ENCODE data around the gene MMRN2. TPM values are rescaled to one million over a fixed set of nuclear protein-coding genes. Genes with fewer than 3 reads are reported as not detected.

Gene MMRN2
- total RNA-seq, 4 donors from 2014 or later: 23.1 to 77.6 (median 40.7) TPM

DNA sequence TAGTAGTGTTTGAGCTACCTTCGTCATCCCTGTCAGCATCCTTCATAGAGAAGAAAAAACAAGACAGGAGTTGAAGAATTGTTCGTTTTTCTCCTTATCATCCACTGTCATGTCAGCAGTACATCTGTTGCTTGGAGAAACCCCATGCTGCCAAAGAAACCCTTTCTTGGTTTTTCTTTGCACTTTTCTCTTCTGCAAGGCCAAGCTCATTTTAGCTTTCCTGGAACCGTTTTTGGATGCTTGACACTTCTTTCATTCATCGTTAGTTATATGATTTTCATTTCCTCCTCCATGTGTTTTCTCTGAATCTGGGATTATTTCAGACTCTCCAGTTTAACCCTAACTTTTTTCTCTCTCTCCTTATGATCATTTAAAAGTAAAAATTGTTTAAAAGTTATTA, 58.9 kb downstream of the MMRN2 start:
- Histone ChIP-seq H3K4me1 (peaks cover 3% of the 10 kb centered on the region), H3K4me3 (no peak overlapping the region), H3K27me3 (no peaks in the 10 kb centered on the region), H3K9me3 (no peaks in the 10 kb centered on the region), H3K36me3 (peaks cover 22% of the 10 kb centered on the region), H3K27ac (no peak overlapping the region)
- TF ChIP-seq, protein P1, sequence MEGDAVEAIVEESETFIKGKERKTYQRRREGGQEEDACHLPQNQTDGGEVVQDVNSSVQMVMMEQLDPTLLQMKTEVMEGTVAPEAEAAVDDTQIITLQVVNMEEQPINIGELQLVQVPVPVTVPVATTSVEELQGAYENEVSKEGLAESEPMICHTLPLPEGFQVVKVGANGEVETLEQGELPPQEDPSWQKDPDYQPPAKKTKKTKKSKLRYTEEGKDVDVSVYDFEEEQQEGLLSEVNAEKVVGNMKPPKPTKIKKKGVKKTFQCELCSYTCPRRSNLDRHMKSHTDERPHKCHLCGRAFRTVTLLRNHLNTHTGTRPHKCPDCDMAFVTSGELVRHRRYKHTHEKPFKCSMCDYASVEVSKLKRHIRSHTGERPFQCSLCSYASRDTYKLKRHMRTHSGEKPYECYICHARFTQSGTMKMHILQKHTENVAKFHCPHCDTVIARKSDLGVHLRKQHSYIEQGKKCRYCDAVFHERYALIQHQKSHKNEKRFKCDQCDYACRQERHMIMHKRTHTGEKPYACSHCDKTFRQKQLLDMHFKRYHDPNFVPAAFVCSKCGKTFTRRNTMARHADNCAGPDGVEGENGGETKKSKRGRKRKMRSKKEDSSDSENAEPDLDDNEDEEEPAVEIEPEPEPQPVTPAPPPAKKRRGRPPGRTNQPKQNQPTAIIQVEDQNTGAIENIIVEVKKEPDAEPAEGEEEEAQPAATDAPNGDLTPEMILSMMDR (IDR thresholded peaks at IDR 0.05): no peak
- DNase-seq (ENCODE audit: low spot score in 2 of 2): no peak
- WGBS: 63% methylated on average over 4 of the region's 4 CpGs

DNA sequence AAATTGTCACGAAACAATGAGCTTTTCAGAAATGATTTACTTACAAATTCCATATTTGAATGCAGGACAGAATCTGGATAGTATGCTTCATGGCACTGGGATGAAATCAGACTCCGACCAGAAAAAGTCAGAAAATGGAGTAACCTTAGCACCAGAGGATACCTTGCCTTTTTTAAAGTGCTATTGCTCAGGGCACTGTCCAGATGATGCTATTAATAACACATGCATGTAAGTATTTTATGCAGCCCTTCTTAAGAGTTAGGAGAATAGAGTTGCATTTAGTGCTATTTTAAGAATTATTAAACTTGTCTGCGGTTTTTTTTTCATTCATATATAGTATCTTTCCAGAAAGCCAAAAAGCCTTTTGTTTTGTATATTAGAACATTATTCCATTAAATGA, 67.4 kb downstream of the MMRN2 start:
- TF ChIP-seq POLR2A (IDR thresholded peaks at IDR 0.05): no peak
- Histone ChIP-seq H3K4me1 (no peaks in the 10 kb centered on the region), H3K27me3 (no peaks in the 10 kb centered on the region), H3K36me3 (peaks cover 17% of the 10 kb centered on the region), H3K9me3 (no peaks in the 10 kb centered on the region), H3K4me3 (no peak overlapping the region), H3K27ac (no peak overlapping the region)
- no peak for DNase-seq (ENCODE audit: low spot score in 2 of 2)
- WGBS: 55% methylated on average over 3 of the region's 3 CpGs

DNA sequence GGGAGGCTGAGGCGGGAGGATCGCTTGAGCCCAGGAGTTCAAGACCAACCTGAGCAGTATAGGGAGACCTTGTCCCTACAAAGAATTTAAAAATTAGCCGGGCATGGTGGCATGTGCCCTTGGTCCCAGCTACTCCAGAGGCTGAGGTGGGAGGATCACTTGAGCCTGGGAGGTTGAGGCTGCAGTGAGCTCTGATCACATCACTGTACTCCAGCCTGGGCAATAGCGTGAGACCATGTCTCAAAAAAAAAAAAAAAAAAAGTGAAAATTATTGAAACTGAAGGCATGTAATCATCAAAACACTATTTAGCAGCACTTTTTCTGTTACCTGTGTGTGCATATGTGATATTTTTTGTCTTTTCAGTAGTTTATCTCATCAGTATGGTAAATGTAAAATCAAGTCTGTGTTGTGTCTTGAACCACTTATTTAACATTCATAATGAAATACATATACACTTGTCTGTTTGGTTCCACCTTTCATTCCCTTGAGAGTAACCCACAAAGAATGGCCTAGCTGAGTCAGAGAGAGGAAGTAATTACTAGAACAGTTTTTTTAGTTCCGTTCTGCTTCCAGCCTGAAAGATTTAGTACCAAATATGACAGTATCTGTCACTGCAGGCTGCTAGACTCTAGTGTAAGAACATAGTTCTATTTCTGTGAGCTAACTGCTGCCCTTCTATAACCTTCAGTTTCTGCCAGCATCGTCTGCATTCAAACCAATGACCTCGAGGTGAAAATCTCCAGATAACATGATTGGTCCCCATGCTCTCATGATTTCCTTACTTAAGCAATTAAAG, 68.6 kb downstream of the MMRN2 start:
- H3K4me3 ChIP-seq: no peak overlapping the region
- DNase-seq (ENCODE audit: low spot score in 2 of 2): no peak
- no peak overlapping the region for H3K27ac ChIP-seq

More for the DNA sequence above, 68.6 kb downstream of the MMRN2 start:
- no peaks in the 10 kb centered on the region for H3K27me3 ChIP-seq
- TF ChIP-seq, protein P1 (IDR thresholded peaks at IDR 0.05): no peak
- TF ChIP-seq POLR2A (IDR thresholded peaks at IDR 0.05) (no peak), EP300 (IDR thresholded peaks at IDR 0.05) (no peak), POLR2AphosphoS5 (IDR thresholded peaks at IDR 0.05) (no peak)
- no peaks in the 10 kb centered on the region for H3K4me1 ChIP-seq
- H3K9me3 ChIP-seq: no peaks in the 10 kb centered on the region
- H3K36me3 ChIP-seq: peaks cover 14% of the 10 kb centered on the region
- 69% methylated on average over 7 of the region's 7 CpGs for WGBS

Other genes starting within 250 kb of the MMRN2 start
- gene BMPR1A, start 201.0 kb downstream of the MMRN2 start, total RNA-seq: 10 to 100 TPM; 21.1 to 33.3 (median 26.7) TPM
- 10 to 100 TPM; 20.7 to 27.1 (median 24.6) TPM for gene SNCG, start 984 bp upstream of the MMRN2 start, total RNA-seq
- 100 to 1,000 TPM in 2 of 4 donors, 10 to 100 TPM in 2; 79.1 to 131 (median 104) TPM for gene ADIRF, start 10.9 kb upstream of the MMRN2 start, total RNA-seq
- 100 to 1,000 TPM; 178 to 699 (median 512) TPM for gene FAM25A, start 62.7 kb upstream of the MMRN2 start, total RNA-seq
- gene GLUD1, start 137.2 kb upstream of the MMRN2 start, total RNA-seq: 100 to 1,000 TPM; 160 to 187 (median 174) TPM
- gene SHLD2, start 137.6 kb upstream of the MMRN2 start, total RNA-seq: 10 to 100 TPM; 18.0 to 36.1 (median 20.8) TPM